HG02943 (cell line): ENCODE data around the gene OLA1.
"Not testable (repeated sequence)": the region's sequence is repeated elsewhere in the genome, so short reads cannot be mapped to it uniquely, and the experiment has no call there.

Experiments used
- ATAC-seq: cut with Tn5 transposase; IDR thresholded peaks from one replicate; pipeline ENCODE4 v1.9.1; 2021; ENCODE audit warnings: mild to moderate bottlenecking, low read depth, moderate library complexity; ENCODE audit not compliant: unreplicated experiment

The OLA1 gene

DNA sequence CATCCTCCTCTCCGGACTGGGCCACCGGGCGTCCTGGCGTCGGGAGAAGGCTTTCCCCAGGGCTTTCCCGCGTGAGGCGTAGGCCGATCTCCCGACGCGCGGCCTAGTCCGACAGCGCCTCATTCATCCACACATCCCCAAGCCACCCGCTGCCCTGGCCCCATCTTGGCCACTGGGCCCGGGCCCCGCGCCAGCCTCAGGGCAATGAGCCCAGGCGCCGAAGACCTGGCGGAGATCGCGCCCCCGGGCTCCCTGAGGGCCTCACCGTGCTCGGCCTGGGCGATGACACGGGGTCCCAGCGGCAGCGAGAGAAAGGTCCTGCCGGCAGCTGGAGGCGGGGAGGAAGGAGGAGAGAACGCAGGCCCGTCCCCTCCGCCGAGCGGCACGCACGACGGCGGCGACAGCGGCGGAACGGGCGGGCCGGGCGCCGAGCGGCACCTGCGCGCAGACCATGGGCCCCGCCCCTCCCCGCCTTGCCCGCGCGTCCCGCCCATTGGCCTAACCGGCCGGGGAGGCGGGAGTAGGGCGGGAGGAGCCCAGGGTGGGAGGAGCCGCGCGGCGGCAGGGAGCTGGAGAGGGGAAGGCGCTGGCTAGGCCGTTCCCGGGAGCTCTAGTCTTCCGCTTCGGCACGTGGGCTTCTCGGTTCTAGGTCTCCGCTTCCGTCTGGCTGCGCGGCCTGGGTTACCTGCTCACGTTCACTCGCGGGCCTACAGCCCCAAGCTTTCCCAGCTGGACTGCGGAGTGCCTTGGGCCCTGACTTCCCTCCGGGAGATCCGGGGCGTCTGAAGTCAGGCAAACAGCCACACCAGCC lies at the start of gene OLA1:
TSS of gene OLA1 (minus strand) at position 346 of the 811 bp plus-strand sequence. CDS start 1,717 bp downstream, outside the sequence.
- peak; percentile 92 for ATAC-seq

DNA sequence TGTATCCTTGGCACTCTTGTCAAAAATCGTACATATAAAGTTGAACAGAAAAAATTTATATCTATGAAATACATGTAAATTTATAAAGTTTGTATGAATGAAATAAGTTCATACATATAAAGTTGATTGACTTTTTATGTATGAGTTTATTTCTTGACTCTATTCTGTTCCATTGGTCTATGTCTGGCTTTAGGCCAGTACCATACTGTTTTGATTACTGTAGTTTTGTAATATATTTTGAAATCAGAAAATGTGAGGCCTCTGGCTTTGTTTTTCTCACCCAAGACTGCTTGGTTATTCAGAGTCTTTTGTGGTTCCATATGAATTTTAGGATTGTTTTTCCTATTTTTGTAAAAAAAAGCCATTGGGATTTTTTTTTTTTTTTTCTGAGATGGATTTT lies 44.6 kb upstream of the OLA1 start:
- ATAC-seq = no peak

DNA sequence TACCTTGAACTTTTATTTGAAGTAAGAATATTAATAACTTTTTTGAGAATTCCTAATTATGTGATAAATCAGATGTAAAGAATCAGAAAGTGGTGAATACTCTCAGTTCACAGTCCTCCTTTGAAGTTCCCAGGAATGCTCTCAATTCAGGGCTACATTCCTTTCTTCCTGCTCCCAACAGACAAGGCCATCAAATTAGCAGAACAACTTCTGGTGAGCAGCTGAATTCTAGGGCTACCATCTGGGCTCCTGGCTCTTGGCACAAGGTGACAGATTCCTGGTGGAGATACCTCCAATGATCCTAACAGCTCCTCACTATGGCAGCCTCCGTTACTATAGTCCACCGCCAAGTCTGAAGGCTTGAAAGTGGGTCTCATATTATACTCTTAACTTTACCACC lies 37.8 kb upstream of the OLA1 start:
- no peak for ATAC-seq

DNA sequence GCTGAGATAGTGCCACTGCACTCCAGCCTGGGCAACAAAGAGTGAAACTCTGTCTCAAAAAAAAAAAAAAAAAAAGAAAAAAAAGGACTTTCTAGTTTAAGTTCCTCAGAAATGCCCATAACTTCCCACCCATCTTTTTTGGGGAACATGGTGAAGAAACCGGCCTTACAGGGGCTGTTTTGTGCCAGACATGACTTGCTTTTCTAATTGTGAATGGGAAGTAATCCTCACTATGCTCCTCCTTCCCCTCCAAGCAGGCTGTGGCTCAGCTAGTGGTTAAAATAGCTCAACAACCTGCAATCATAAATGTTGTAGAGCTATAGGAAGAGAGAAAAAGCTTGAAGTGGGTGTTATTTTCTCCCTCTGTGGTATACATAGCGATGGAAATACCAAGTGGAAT lies 34.1 kb upstream of the OLA1 start:
- no peak for ATAC-seq

DNA sequence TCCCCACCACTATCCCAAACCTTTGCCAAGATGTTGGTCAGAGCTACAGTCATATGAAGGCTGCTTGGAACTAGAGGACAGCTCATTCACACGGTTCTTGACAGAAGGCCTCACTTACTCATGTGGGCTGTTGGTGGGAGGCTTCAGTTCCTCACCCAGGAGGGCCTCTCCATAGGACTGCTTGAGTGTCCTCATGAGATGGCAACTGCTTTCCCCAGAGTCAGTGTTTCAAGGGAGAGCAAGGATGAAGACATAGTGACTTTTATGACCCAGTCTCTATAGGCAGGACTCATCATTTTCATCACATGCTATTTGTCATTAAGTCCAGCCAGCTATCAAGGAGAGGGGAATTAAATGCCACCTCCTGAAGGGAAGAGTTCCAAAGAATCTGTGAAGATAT lies 33.4 kb upstream of the OLA1 start:
- no peak for ATAC-seq

DNA sequence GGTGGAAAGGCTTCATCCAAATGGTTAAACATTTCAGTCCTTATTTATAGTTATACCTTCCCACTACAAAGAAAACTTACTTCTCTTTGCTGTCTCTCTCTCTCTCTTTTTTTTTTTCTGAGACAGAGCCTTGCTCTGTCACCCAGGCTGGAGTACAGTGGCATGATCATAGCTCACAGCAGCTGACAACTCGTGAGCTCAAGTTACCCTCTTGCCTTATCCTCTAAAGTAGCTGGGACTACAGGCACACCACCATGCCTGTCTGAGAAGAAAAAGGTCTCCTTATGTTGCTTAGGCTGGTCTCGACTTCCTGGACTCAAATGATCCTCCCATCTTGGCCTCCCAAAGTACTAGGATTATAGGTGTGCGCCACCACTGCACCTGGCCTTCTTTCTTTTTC lies 32.3 kb upstream of the OLA1 start:
- no peak for ATAC-seq

DNA sequence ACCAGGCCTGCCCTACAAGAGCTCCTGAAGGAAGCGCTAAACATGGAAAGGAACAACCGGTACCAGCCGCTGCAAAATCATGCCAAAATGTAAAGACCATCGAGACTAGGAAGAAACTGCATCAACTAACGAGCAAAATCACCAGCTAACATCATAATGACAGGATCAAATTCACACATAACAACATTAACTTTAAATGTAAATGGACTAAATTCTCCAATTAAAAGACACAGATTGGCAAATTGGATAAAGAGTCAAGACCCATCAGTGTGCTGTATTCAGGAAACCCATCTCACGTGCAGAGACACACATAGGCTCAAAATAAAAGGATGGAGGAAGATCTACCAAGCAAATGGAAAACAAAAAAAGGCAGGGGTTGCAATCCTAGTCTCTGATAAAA lies 21.9 kb upstream of the OLA1 start:
- not testable (repeated sequence) for ATAC-seq

DNA sequence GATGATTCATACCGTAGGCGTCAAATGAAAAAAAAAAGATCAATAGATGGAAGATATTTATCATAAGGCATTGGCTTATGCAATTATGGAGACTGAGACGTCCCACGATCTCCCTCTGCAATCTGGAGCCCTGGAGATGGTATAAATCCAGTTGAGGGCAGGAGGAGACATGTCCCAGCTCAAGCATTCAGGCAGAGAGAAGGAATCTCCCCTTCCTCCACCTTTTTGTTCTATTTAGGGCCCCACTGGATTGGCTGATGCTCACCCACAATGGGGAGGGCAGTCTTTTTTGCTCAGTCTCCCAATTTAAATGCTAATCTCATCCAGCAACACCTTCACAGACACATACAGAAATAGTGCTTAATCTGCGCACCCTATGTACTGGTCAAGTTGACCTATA lies 18.0 kb upstream of the OLA1 start:
- ATAC-seq = no peak

DNA sequence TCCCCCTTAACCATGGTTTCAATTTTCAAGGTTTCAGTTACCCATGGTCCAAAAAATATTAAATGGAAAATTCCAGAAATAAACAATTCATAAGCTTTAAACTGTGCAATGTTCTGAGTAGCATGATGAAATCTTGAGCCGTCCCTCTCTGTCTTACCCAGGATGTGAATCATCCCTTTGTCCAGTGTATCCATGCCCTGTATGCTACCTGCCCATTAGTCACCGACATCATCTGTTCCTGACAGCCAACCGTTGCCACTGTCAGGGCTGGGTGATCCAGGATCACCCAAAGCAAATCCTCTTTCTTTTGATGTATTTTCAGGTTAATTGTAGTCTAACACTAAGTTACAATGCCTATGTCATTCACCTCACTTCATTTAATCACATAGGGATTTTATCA lies 15.7 kb upstream of the OLA1 start:
- ATAC-seq = no peak

DNA sequence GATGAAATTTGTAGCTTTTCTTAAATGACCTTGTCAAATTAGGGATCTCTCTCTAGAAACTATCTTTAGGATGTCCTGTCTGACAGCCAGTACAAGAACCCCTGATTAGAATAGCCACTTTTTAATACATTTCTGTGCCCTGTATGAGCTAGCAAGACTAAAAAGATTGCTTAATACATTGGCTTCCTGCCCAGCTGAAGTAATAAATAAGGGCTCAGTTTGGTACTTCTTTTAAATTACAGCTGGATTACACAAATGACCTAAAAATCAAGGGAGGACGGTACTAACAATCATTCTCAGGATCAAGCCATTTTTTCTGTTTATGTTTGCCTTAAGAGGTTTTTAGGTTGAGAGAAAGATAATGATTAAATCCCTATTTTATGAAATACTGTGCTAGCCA lies 11.6 kb upstream of the OLA1 start:
- ATAC-seq = no peak

DNA sequence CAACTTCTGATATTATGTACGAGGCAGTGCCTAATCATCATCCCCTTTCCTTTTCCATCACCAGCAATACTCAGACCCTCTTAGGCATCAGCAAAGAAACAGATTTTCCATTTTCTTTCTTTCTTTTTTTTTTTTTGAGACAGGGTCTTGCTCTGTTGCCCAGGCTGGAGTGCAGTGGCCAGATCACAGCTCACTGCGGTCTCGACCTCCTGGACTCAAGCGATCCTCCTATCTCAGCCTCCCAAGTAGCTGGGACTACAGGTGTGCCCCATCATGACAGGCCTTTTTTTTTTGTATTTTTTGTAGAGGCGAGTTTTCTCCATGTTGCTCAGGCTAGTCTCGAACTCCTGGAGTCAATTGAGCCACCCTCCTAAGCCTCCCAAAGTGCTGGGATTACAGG lies 5.9 kb upstream of the OLA1 start:
- ATAC-seq = no peak

DNA sequence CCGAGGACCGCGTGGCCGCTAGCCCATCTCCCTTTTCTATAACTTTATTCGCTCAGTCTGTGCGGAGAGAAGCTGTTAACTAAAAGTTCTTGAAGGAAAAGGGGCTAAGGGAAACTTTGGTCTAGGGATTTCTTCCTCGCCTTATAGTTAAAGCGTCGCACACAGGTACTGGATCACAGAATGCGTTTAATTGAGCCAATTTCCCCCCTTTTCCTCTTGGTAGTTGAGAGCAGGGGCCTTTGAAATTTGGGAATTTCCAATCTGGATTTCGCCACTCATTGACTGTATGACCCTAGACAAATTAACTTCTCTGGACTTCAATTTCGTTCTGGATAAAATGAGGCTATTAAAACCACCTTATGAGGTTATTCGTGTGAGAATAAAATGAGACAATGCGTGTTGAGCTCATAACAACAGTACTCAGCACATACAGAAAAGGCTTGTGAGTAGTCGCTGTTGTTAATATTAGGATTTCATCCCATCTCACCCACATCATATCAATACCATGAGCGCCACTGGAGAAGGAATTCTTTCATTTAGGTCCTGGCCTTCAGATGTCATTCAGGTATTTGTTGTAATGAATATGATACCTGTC lies 763 bp upstream of the OLA1 start:
- no peak for ATAC-seq

DNA sequence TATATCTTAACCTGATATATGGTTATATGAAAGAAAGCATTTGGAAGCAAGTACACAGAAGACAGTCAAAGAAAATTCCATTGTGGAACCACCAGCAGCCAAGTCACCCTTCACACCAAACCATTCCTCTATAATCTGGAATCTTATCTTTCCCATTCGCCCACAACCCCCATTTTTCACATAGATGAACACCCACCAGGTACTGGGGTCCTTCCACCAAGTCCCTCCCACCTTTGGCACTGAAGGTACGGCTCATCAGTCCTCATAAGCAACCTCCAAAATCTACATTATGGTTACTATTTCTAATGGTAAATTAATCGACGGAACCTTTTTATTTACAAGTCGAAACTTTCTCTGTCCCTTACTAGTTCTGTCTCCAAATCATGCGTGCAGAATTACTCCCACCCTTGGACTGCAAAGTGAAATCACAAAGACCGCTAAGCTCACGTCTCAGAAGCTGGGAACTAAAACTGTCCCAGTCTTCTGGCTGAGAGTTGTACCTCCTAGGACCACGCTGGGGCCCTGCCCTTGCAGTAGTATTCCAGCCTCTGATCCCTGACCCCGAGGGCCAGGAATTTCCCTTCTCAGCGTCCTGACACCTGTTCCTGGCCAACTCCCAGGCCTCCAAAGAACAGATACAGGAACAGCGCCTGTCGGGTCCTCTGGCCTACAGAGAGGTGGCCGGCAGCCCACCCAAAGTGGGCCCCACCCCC lies 702 bp downstream of the OLA1 start:
- peak; percentile 21 for ATAC-seq

DNA sequence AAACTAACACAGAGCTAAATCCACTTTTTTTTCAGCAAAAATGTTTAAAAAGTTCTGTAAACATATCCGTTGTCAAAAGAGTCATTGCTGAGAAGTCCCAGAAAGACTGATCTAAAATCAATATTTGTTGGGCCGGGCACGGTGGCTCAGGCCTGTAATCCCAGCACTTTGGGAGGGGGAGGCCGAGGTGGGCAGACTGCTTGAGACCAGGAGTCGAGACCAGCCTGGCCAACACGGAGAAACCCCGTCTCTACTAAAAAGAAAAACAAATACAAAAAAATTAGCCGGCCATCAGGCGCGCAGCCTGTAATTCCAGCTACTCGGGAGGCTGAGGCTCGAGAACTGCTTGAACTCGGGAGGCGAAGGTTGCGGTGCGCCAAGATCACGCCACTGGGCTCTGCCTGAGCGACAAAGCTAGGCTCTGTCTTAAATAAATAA lies 1.4 kb downstream of the OLA1 start:
- ATAC-seq = no peak

DNA sequence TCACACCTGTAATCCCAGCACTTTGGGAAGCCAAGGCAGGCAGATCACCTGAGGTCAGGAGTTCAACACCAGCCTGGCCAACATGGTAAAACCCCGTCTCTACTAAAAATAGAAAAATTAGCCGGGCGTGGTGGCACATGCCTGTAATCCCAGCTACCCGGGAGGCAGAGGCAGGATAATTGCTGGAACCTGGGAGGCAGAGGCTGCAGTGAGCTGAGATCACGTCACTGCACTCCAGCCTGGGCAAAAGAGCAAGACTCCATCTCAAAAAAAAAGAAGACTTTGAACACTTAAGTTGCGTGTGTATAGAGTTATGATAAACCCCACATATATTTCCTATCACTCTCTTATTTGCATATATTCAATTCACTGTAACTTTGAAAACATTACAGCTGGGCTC lies 2.7 kb downstream of the OLA1 start:
- not testable (repeated sequence) for ATAC-seq

DNA sequence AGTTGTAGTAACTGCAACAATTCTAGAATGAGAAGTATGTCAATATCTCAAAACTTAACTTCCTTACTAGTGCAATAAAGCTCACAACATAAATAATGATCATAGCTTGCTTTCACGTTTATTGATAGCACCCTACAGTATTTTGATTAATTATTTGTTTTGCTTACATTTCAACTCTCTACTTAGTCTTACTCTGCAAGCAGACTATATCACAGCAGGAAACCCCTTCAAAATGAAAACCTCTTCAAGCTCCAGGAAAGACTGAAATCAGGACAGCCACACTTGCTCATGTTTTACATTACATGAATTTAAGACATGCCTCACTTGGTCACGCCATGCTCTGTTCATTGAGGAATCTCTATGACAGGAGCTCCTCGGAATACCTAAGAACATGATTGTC lies 3.3 kb downstream of the OLA1 start:
- ATAC-seq = no peak

DNA sequence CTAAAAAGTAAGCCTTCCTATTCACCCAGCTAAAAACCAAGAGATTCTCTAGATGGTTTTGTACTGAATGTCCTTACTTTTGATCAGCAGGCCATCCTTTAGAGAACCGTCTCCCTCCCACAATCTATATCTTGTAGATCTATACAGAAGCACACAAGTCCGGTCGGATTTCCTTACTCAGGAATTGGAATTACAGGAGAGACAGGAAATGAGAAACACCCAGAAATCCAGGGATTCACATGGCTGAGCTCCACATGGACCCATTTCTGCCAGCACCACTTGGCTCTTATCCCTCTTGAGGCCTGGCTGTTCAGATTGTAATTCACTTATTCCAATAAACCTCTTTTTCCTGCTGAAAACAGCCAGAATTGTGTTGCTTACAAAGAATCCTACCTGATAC lies 4.5 kb downstream of the OLA1 start:
- ATAC-seq = no peak

DNA sequence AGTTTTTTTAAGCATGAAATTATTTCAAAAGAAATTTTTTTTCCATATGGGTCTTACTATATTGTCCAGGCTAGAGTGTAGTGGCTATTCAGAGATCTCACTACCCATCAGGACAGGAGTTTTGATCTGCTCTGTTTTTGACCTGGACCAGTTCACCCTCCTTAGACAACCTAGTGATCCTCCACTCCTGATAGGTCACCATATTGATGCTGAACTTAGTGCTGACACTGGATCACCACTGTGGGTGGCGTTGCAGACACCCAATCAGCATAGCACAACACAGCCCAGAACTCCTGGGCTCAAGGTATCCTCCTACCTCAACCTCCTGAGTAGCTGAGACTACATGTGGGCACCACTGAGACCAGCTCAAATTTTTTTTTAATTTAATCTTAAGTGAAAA lies 8.2 kb downstream of the OLA1 start:
- ATAC-seq = no peak

DNA sequence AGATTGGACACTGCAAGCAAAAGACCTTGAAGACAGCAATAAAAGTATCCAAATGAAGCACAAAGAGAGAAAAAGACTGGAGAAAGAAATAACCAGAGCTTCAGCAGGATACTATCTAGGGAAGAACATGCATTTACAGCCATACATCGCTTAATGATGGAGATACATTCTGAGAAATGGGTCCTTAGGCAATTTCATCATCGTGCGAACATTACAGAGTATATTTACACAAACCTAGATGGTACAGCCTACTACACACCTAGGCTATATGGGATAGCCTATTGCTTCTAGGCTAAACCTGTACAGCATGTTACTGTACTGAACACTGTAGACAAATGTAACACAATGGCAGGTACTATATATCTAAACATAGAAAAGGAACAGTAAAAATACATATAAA lies 11.9 kb downstream of the OLA1 start:
- no peak for ATAC-seq

DNA sequence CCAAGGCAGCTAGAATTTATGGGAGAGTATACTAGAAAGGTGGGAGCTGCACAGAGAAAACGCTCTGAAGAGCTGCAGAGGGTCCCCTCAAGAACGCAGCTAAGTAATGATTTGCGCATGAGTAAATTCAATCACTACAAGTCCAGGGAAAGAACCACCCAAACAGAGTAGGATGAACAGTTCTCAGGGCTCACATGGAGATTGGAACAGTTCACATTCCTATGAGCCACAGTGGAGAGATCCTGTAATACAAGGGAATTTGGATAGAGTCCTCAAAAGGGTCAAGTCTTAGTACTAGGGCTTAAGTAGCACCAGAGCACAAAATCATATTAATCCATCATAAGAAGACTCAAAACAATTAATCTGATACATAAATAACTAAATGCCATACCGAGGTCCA lies 12.7 kb downstream of the OLA1 start:
- no peak for ATAC-seq

DNA sequence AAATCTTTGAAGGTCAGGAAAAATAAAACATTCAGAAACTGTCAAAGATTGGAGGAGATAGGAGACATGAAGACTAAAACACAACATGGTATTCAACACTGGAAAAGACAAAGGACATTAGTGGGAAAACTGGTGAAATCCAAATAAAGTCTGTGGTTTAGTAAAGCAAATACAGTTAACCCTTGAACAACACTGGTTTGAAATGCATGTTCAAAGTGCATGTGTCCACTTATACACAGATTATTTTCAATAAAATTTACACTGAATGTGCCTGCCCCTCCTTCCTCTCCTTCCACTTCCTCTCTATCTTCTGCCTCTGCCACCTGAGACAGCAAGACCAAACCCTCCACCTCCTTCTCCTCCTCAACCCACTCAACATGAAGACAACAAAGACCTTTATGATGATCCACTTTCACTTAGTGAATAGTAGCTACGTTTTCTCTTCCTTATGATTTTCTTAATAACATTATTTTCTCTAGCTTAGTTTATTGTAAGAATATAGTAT lies 14.5 kb downstream of the OLA1 start:
- no peak for ATAC-seq
